CD4-positive, alpha-beta T cell (primary cell): ENCODE results near the gene OPCML. TPM values are rescaled to one million over a fixed set of nuclear protein-coding genes. Genes with fewer than 3 reads are reported as not detected.

ENCODE experiments used
- ATAC-seq: fragments of 200-7000 bp; cut with Tn5 transposase; one replicate; pipeline ENCODE4 v1.10.0; 2022; ENCODE audit warnings: mild to moderate bottlenecking; ENCODE audit not compliant: poor library complexity
- CTCF ChIA-PET: fragments of 350-600 bp; sonication (Branson Sonifier 250); formaldehyde crosslinking; loops from one replicate; lab custom pipeline; 2021; ENCODE audit warnings: antibody characterized with exemption, inconsistent platforms; lab: Charles Lee
- POLR2A ChIA-PET: fragments of 350-600 bp; sonication (Branson Sonifier 250); formaldehyde crosslinking; loops from one replicate; lab custom pipeline; 2021; ENCODE audit warnings: antibody characterized with exemption, inconsistent platforms; lab: Charles Lee
- DNase-seq, 14 experiments: peaks; one replicate each; pipeline ENCODE4 v3.0.0-alpha.2; 2013 to 2020; ENCODE audit warnings: mixed read lengths in 2 of 14
- H3K27ac ChIP-seq, 2 donors: one replicate each; pipeline versions ENCODE4 v1.5.1 to v1.7.0; 2013; ENCODE audit warnings: low read length in 2 of 2, low read depth in 1 of 2, mild to moderate bottlenecking in 1 of 2
- H3K27me3 ChIP-seq, 2 experiments: 1 replicate in 1 of 2; 2 replicates in 1 of 2; pipeline versions ENCODE4 v1.6.1 to v1.7.0; 2013; ENCODE audit warnings: low read length in 2 of 2, control low read depth in 1 of 2, mild to moderate bottlenecking in 1 of 2, moderate library complexity in 1 of 2; ENCODE audit not compliant: insufficient read depth in 2 of 2, control insufficient read depth in 1 of 2
- H3K36me3 ChIP-seq: one replicate; pipeline ENCODE4 v1.6.1; 2013; ENCODE audit warnings: low read length, control low read depth; ENCODE audit not compliant: insufficient read depth
- H3K4me1 ChIP-seq: one replicate; pipeline ENCODE4 v1.6.1; 2013; ENCODE audit warnings: low read length, control low read depth; ENCODE audit not compliant: insufficient read depth
- H3K4me3 ChIP-seq: one replicate; pipeline ENCODE4 v1.5.1; 2013; ENCODE audit warnings: mild to moderate bottlenecking, low read length, moderate library complexity
- H3K9me3 ChIP-seq, 2 experiments: 1 replicate in 1 of 2; 2 replicates in 1 of 2; pipeline versions ENCODE4 v1.6.1 to v1.7.0; 2013; ENCODE audit warnings: low read length in 2 of 2, mild to moderate bottlenecking in 2 of 2, control low read depth in 1 of 2, moderate library complexity in 1 of 2; ENCODE audit not compliant: control insufficient read depth in 1 of 2, insufficient read depth in 1 of 2
- H3K27ac Mint-ChIP-seq: one replicate; pipeline ENCODE4 v1.8.0; 2020; ENCODE audit warnings: mixed read lengths
- H3K27me3 Mint-ChIP-seq: one replicate; pipeline ENCODE4 v1.8.0; 2021; ENCODE audit warnings: mixed read lengths
- H3K36me3 Mint-ChIP-seq: one replicate; pipeline ENCODE4 v1.8.0; 2021; ENCODE audit warnings: low read depth, mixed read lengths
- H3K4me1 Mint-ChIP-seq: one replicate; pipeline ENCODE4 v1.8.0; 2021; ENCODE audit warnings: low read depth, mixed read lengths
- H3K4me3 Mint-ChIP-seq: one replicate; pipeline ENCODE4 v1.8.0; 2020; ENCODE audit warnings: mild to moderate bottlenecking, mixed read lengths
- H3K9me3 Mint-ChIP-seq: one replicate; pipeline ENCODE4 v1.8.0; 2020; ENCODE audit warnings: mixed read lengths
- intact Hi-C, 2 experiments: fragments of 100-400 bp; cut with DNase I in 1 of 2; cut with micrococcal nuclease in 1 of 2; formaldehyde crosslinking; loops; one replicate each; pipeline versions ENCODE4 v1.15.1 to v1.9.0; 2023 to 2025; cut with DNase I, micrococcal nuclease
- total RNA-seq, 174 experiments: library from RNA in 2 of 174; stranded (reverse) in 2 of 174; gene quantifications; one replicate each; pipeline ENCODE4 v1.2.3 and lab custom pipeline; 2021 to 2026
- TF ChIP-seq, protein P1 (sequence below): fragments of 200-600 bp; IDR thresholded peaks from one replicate; pipeline ENCODE4 v1.8.0; 2022; ENCODE audit warnings: antibody characterized with exemption, mild to moderate bottlenecking

Gene OPCML
- total RNA-seq, 2 experiments from 2014 or later: not detected

DNA sequence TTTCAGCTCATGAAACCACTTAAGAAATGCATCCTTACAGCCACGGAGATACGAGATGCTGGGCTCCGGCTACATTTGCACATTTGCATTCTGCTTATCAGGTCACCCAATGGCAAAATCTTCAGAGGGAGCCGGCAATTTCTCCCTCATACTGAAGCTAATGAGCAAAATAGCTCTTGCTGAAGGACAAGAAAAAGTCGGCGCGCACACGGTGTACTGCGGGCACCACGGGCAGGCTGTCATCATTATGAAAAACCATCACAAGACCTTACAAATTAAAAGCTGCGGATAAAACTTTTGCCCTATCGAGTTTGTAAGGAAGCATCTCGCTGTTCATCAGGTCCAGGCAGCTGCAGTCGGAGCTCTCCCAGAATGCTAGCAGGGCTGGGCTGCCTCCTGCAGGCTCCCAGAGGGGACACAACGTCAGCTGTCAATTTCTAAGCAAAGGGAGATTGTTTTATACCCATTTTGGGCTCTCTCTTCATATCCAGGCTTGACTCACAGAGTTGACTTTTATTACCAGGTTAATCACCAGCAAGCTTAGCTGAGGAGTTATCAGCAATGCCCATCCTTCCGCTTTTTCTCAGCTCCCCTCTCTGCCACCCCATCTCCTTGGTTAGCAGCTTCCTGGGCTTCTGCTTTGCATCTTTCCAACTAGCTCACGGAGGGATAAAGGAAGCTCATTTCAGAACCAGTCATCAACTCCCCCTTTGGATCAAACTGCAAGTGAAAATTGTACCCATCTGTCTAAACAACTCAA, 375.1 kb downstream of the OPCML start:
- POLR2A ChIA-PET: no interaction called here
- Histone ChIP-seq H3K27me3 (peaks cover 0 to 3% of the 10 kb centered on the region in 2 experiments), H3K4me3 (no peak overlapping the region), H3K4me1 (no peaks in the 10 kb centered on the region), H3K9me3 (peaks cover 0 to 8% of the 10 kb centered on the region in 2 experiments), H3K36me3 (no peaks in the 10 kb centered on the region), H3K27ac (no peak overlapping the region)
- DNase-seq (no peak), ATAC-seq (no peak)
- CTCF ChIA-PET: no interaction called here
- intact Hi-C loops: no loop called here
- no peak overlapping the region for H3K27ac Mint-ChIP-seq
- no peaks in the 10 kb centered on the region for H3K36me3 Mint-ChIP-seq
- no peaks in the 10 kb centered on the region for H3K9me3 Mint-ChIP-seq
- H3K27me3 Mint-ChIP-seq: peaks cover 17% of the 10 kb centered on the region
- no peak overlapping the region for H3K4me3 Mint-ChIP-seq
- TF ChIP-seq, protein P1, sequence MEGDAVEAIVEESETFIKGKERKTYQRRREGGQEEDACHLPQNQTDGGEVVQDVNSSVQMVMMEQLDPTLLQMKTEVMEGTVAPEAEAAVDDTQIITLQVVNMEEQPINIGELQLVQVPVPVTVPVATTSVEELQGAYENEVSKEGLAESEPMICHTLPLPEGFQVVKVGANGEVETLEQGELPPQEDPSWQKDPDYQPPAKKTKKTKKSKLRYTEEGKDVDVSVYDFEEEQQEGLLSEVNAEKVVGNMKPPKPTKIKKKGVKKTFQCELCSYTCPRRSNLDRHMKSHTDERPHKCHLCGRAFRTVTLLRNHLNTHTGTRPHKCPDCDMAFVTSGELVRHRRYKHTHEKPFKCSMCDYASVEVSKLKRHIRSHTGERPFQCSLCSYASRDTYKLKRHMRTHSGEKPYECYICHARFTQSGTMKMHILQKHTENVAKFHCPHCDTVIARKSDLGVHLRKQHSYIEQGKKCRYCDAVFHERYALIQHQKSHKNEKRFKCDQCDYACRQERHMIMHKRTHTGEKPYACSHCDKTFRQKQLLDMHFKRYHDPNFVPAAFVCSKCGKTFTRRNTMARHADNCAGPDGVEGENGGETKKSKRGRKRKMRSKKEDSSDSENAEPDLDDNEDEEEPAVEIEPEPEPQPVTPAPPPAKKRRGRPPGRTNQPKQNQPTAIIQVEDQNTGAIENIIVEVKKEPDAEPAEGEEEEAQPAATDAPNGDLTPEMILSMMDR: no peak
- H3K4me1 Mint-ChIP-seq: no peaks in the 10 kb centered on the region

DNA sequence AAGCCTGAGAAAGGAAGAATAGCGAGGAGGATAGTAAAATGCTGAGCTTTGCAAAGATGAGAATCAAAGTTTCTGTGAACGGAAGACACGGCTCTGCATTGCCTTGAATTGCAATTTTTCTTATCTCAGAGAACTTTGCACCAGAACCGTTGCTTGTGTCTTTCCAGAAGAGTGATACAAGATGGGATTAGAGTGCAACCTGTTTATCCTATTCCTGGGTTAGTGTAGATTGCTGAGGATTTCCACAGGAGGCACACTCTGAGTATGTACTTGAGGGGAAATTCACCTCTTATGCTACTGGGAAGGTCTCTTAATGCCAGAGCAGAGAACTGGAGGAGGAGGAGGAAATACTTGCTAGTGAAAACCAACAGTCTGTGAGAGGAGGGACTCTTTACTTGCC, 377.5 kb downstream of the OPCML start:
- Mint-ChIP-seq H3K4me1 (no peaks in the 10 kb centered on the region), H3K9me3 (no peaks in the 10 kb centered on the region), H3K27me3 (peaks cover 17% of the 10 kb centered on the region), H3K27ac (no peak overlapping the region), H3K36me3 (no peaks in the 10 kb centered on the region), H3K4me3 (no peak overlapping the region)
- H3K4me1 ChIP-seq: no peaks in the 10 kb centered on the region
- H3K9me3 ChIP-seq: peaks cover 0 to 8% of the 10 kb centered on the region in 2 experiments
- no peak for ATAC-seq
- POLR2A ChIA-PET: no interaction called here
- no peaks in the 10 kb centered on the region for H3K36me3 ChIP-seq
- CTCF ChIA-PET: no interaction called here
- intact Hi-C loops: no loop called here
- peaks cover 0 to 3% of the 10 kb centered on the region in 2 experiments for H3K27me3 ChIP-seq
- no peak for DNase-seq
- H3K27ac ChIP-seq: no peak overlapping the region
- TF ChIP-seq, protein P1: no peak
- no peak overlapping the region for H3K4me3 ChIP-seq

DNA sequence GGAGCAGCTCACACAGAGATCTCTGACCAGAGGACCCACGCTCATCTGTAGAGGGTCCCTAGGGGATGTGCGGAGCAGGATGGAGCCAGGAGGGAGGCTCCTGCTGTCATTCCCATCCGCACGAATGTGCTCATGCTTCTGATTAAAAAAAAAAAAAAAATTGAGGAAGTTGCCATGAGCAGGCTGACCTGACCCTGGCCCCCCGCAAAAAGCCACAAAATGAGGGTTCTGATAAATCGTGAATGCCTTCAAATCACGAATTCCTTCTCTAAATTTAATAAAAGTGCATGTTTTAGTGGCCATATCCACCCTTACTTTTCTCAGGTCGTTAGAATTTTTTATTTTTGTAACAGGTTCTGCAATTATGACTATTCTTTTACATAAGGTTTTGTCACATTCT, 378.2 kb downstream of the OPCML start:
- H3K4me3 Mint-ChIP-seq: no peak overlapping the region
- ChIA-PET POLR2A (no interaction called here), CTCF (no interaction called here)
- Histone ChIP-seq H3K27me3 (peaks cover 0 to 3% of the 10 kb centered on the region in 2 experiments), H3K9me3 (peaks cover 0 to 8% of the 10 kb centered on the region in 2 experiments), H3K4me1 (no peaks in the 10 kb centered on the region), H3K4me3 (no peak overlapping the region), H3K36me3 (no peaks in the 10 kb centered on the region), H3K27ac (no peak overlapping the region)
- TF ChIP-seq, protein P1: no peak
- H3K9me3 Mint-ChIP-seq: no peaks in the 10 kb centered on the region
- DNase-seq (no peak), ATAC-seq (no peak)
- no peak overlapping the region for H3K27ac Mint-ChIP-seq
- no peaks in the 10 kb centered on the region for H3K4me1 Mint-ChIP-seq
- intact Hi-C loops: no loop called here
- peaks cover 12% of the 10 kb centered on the region for H3K27me3 Mint-ChIP-seq
- H3K36me3 Mint-ChIP-seq: no peaks in the 10 kb centered on the region
